Measurements from ENCODE around the gene TRIO. TPM values are rescaled to one million over a fixed set of nuclear protein-coding genes. Genes with fewer than 3 reads are reported as not detected.

TRIO gene
- polyA plus RNA-seq, 1 of the 3 experiments (the other 2 are of a cell fraction), result 229 TPM

GRCh38 chr5:14167211-14167845 lies 24.2 kb downstream of the TRIO start:
- Histone ChIP-seq H3F3A (replicated peaks; ENCODE audit: insufficient read depth) (peaks cover 38% of the 10 kb centered on the region), H3K9me3 (no peaks in the 10 kb centered on the region), H2AFZ (ENCODE audit: low read depth) (no peak overlapping the region), H4K20me1 (ENCODE audit: insufficient read depth) (peaks cover 98% of the 10 kb centered on the region), H3K27me3 (ENCODE audit: insufficient read depth) (no peaks in the 10 kb centered on the region), H3K79me2 (ENCODE audit: insufficient read depth) (peaks cover 100% of the 10 kb centered on the region), H3K4me1 (ENCODE audit: control insufficient read depth in 1 of 2, insufficient read depth in 2 of 2, low read depth in 1 of 2, low read length in 1 of 2) (peaks cover 10 to 50% of the 10 kb centered on the region in 2 experiments), H3K36me3 (replicated peaks in 1 of 2; ENCODE audit: control insufficient read depth in 1 of 2, insufficient read depth in 2 of 2, low read length in 1 of 2) (peaks cover 3 to 11% of the 10 kb centered on the region in 2 experiments), H3K27ac (ENCODE audit: low read depth in 2 of 2, low read length in 1 of 2) (peak overlapping the region in 1 of 2 experiments; percentile 80; a peak in 1 of 4 replicates), H3K4me2 (peak overlapping the region; percentile 22), H3K9me2 (no peaks in the 10 kb centered on the region), H3K4me3 (ENCODE audit: low read depth in 2 of 2, low read length in 1 of 2) (no peak overlapping the region), H3K9ac (no peak overlapping the region)
- peak; percentile 61 for TF ChIP-seq MAX (IDR thresholded peaks at IDR 0.05; ENCODE audit: low read depth)
- no peak for TF ChIP-seq FOXM1 (IDR thresholded peaks at IDR 0.05; ENCODE audit: low read depth)
- TF ChIP-seq SMC3 (IDR thresholded peaks at IDR 0.05; ENCODE audit: low read depth, low read length), result no peak
- no peak for TF ChIP-seq YY1 (IDR thresholded peaks at IDR 0.05; ENCODE audit: low read depth)
- no peak for TF ChIP-seq TCF12 (IDR thresholded peaks at IDR 0.05)
- no peak for TF ChIP-seq ELF1 (IDR thresholded peaks at IDR 0.05)
- TF ChIP-seq CHD2 (IDR thresholded peaks at IDR 0.05; ENCODE audit: low read length, partially characterized antibody), result no peak
- TF ChIP-seq TAF1 (IDR thresholded peaks at IDR 0.05; ENCODE audit: borderline replicate concordance, low read depth, low read length), result no peak
- no peak for TF ChIP-seq ZBTB33 (IDR thresholded peaks at IDR 0.05; ENCODE audit: borderline replicate concordance, low read depth)
- no peak for TF ChIP-seq IRF3 (IDR thresholded peaks at IDR 0.05; ENCODE audit: low read depth, low read length)
- TF ChIP-seq FOSL2 (IDR thresholded peaks at IDR 0.05; ENCODE audit: borderline replicate concordance, low read depth), result peak; percentile 22; the same call in 1 of the 2 replicates
- no peak for TF ChIP-seq RFX5 (IDR thresholded peaks at IDR 0.05; ENCODE audit: low read length)
- TF ChIP-seq MXI1 (IDR thresholded peaks at IDR 0.05; ENCODE audit: low read depth, low read length), result no peak
- TF ChIP-seq FOXJ3 (CRISPR knock-in tag; IDR thresholded peaks at IDR 0.05), result no peak
- TF ChIP-seq NFIC (IDR thresholded peaks at IDR 0.05; ENCODE audit: borderline replicate concordance), result no peak
- CTCF ChIA-PET, result no interaction called here
- POLR2A ChIA-PET, result no interaction called here
- 75% methylated on average over 5 of the region's 5 CpGs for WGBS (ENCODE audit: low lambda C conversion rate)
- DNase-seq, result no peak
